GM18519 (cell line): Measurements from ENCODE around the gene LCP1.

Experiments used
- ATAC-seq: cut with Tn5 transposase; IDR thresholded peaks from one replicate; pipeline ENCODE4 v1.9.1; 2021; ENCODE audit warnings: mild to moderate bottlenecking, moderate library complexity; ENCODE audit not compliant: unreplicated experiment, low FRiP score

The LCP1 gene

GRCh38 chr13:46131705-46132104, 50.3 kb downstream of the LCP1 start:
- ATAC-seq = no peak

- no peak for ATAC-seq
Measured at GRCh38 chr13:46129955-46130618, 51.9 kb downstream of the LCP1 start.

GRCh38 chr13:46129124-46129523, 52.9 kb downstream of the LCP1 start:
- no peak for ATAC-seq

GRCh38 chr13:46127358-46128023, 54.5 kb downstream of the LCP1 start:
- ATAC-seq = no peak

GRCh38 chr13:46126552-46127357, 55.2 kb downstream of the LCP1 start:
- ATAC-seq = peak; percentile 60

- ATAC-seq = no peak
Measured at GRCh38 chr13:46126056-46126455, 55.9 kb downstream of the LCP1 start.

- no peak for ATAC-seq
Measured at GRCh38 chr13:46124967-46125933, 56.7 kb downstream of the LCP1 start.

GRCh38 chr13:46124531-46124966, 57.4 kb downstream of the LCP1 start:
- no peak for ATAC-seq

GRCh38 chr13:46122304-46122703, 59.7 kb downstream of the LCP1 start:
- ATAC-seq = no peak

- no peak for ATAC-seq
Measured at GRCh38 chr13:46121597-46122163, 60.3 kb downstream of the LCP1 start.

- no peak for ATAC-seq
Measured at GRCh38 chr13:46121033-46121432, 60.9 kb downstream of the LCP1 start.

- ATAC-seq = no peak
Measured at GRCh38 chr13:46119883-46120614, 61.9 kb downstream of the LCP1 start.

GRCh38 chr13:46116653-46117502, 65.1 kb downstream of the LCP1 start:
- no peak for ATAC-seq

GRCh38 chr13:46114613-46115012, 67.4 kb downstream of the LCP1 start:
- ATAC-seq = no peak

- no peak for ATAC-seq
Measured at GRCh38 chr13:46113596-46113995, 68.4 kb downstream of the LCP1 start.

- ATAC-seq = no peak
Measured at GRCh38 chr13:46111151-46111550, 70.8 kb downstream of the LCP1 start.

GRCh38 chr13:46109451-46109850, 72.5 kb downstream of the LCP1 start:
- ATAC-seq = no peak

- ATAC-seq = peak; percentile 55
Measured at GRCh38 chr13:46106839-46107371, 75.1 kb downstream of the LCP1 start.
